Kidney (tissue), 14 donors: ENCODE results near the gene FHL1. TPM values are rescaled to one million over a fixed set of nuclear protein-coding genes. Genes with fewer than 3 reads are reported as not detected.

Experiments
- DNase-seq, 5 donors: peaks; one replicate each; pipeline ENCODE4 v3.0.0-alpha.2; 2013 to 2020
- FAIRE-seq: peaks from 2 replicates; lab custom pipeline; 2012; peaks lifted over from hg19 to GRCh38; lab: Jason Lieb, UNC
- H3K27ac ChIP-seq, 2 donors: one replicate each; pipeline ENCODE4 v1.7.0; 2013; ENCODE audit warnings: low read depth in 2 of 2, low read length in 2 of 2, inconsistent platforms in 1 of 2
- H3K27me3 ChIP-seq: one replicate; pipeline ENCODE4 v1.7.1; 2013; ENCODE audit warnings: low read length, inconsistent platforms; ENCODE audit not compliant: control insufficient read depth, insufficient read depth
- H3K36me3 ChIP-seq, 3 donors: one replicate each; pipeline versions ENCODE4 v1.7.0 to v1.7.1; 2013; ENCODE audit warnings: low read length in 3 of 3, control low read depth in 1 of 3, inconsistent platforms in 1 of 3; ENCODE audit not compliant: insufficient read depth in 3 of 3, control insufficient read depth in 2 of 3
- H3K4me1 ChIP-seq, 3 donors: one replicate each; pipeline versions ENCODE4 v1.7.0 to v1.7.1; 2013; ENCODE audit warnings: low read length in 3 of 3, inconsistent platforms in 1 of 3, low read depth in 1 of 3; ENCODE audit not compliant: control insufficient read depth in 2 of 3, insufficient read depth in 2 of 3
- H3K4me3 ChIP-seq, 3 donors: one replicate each; pipeline versions ENCODE4 v1.7.0 to v1.8.1; 2013; ENCODE audit warnings: low read length in 3 of 3, control low read depth in 1 of 3, inconsistent platforms in 1 of 3
- H3K9ac ChIP-seq, 3 donors: one replicate each; pipeline versions ENCODE4 v1.7.0 to v1.7.1; 2013; ENCODE audit warnings: low read length in 3 of 3, control low read depth in 1 of 3, inconsistent platforms in 1 of 3
- H3K9me3 ChIP-seq, 3 donors: one replicate each; pipeline versions ENCODE4 v1.7.0 to v1.7.1; 2013; ENCODE audit warnings: low read length in 3 of 3, control low read depth in 1 of 3, inconsistent platforms in 1 of 3; ENCODE audit not compliant: control insufficient read depth in 2 of 3, insufficient read depth in 1 of 3
- CTCF ChIP-seq: IDR thresholded peaks from 3 replicates; pipeline ENCODE4 v1.5.1; 2012; ENCODE audit warnings: mild to moderate bottlenecking, moderate library complexity, borderline replicate concordance; ENCODE audit not compliant: insufficient read depth; ENCODE audit errors: extremely low read depth
- intact Hi-C: fragments of 100-400 bp; cut with DNase I; formaldehyde crosslinking; loops from one replicate; pipeline ENCODE4 v1.11.1; 2022
- polyA plus RNA-seq: library from polyadenylated mRNA; stranded (reverse); fragments of 350-450 nt; fragmentation: Illumina TruSeq; extraction: RNeasy Lipid Tissue Mini Kit (QIAGEN cat#74804); gene quantifications from one replicate; pipeline ENCODE4 v1.2.3, GENCODE V29; 2014; ENCODE audit warnings: low read depth, low replicate concordance; ENCODE audit not compliant: insufficient read depth
- total RNA-seq: library from RNA; stranded (reverse); fragmentation: NEBNext Ultra II Directional; extraction: Animal tissue kit (Norgen Biotek cat#: 25700); gene quantifications from one replicate; pipeline ENCODE4 v1.2.1, GENCODE V29; 2021
- donor health status: control.
- donor health status: control.
- donor health status: control.
- donor health status: control.
- donor health status: control.
- donor health status: DM: yes; HTN: yes; CAD: no.
- donor health status: Normal renal cell carcinoma (clear cell type).

Gene FHL1
- total and polyA plus RNA-seq, 2 donors from 2014 or later, result 44.0 to 168 TPM

- H3K9me3 ChIP-seq, result no peaks in the 10 kb centered on the region
- H3K4me3 ChIP-seq, result no peak overlapping the region
- no peak for FAIRE-seq
- H3K36me3 ChIP-seq, result peaks cover 0 to 5% (median 0%) of the 10 kb centered on the region in 3 donors
- no peak overlapping the region for H3K9ac ChIP-seq
- peaks cover 0 to 2% (median 0%) of the 10 kb centered on the region in 3 donors for H3K4me1 ChIP-seq
- peak overlapping the region in 1 of 2 donors; percentile 65 for H3K27ac ChIP-seq
- peaks cover 2% of the 10 kb centered on the region for H3K27me3 ChIP-seq
- no peak for DNase-seq
- intact Hi-C loops, result no loop called here
- no peak for TF ChIP-seq CTCF
Measured at GRCh38 chrX:136203951-136204350, 56.6 kb downstream of the FHL1 start.

GRCh38 chrX:136204571-136204970 lies 57.2 kb downstream of the FHL1 start:
- Histone ChIP-seq H3K9ac (no peak overlapping the region), H3K4me3 (no peak overlapping the region), H3K36me3 (peaks cover 0 to 5% (median 0%) of the 10 kb centered on the region in 3 donors), H3K9me3 (no peaks in the 10 kb centered on the region), H3K27me3 (peaks cover 2% of the 10 kb centered on the region), H3K27ac (no peak overlapping the region), H3K4me1 (peaks cover 0 to 4% (median 0%) of the 10 kb centered on the region in 3 donors)
- FAIRE-seq (no peak), DNase-seq (peak in 1 of 5 donors; percentile 30)
- no peak for TF ChIP-seq CTCF
- intact Hi-C loops, result no loop called here

GRCh38 chrX:136205882-136206380 lies 58.6 kb downstream of the FHL1 start:
- FAIRE-seq, result no peak
- Histone ChIP-seq H3K27me3 (peaks cover 3% of the 10 kb centered on the region), H3K36me3 (peaks cover 0 to 7% (median 0%) of the 10 kb centered on the region in 3 donors), H3K4me1 (peaks cover 0 to 8% (median 0%) of the 10 kb centered on the region in 3 donors), H3K9me3 (no peaks in the 10 kb centered on the region), H3K4me3 (no peak overlapping the region), H3K9ac (no peak overlapping the region), H3K27ac (no peak overlapping the region)
- intact Hi-C loops, result no loop called here
- no peak for TF ChIP-seq CTCF
- no peak for DNase-seq

- TF ChIP-seq CTCF, result no peak
- intact Hi-C loops, result no loop called here
- Histone ChIP-seq H3K27me3 (peaks cover 4% of the 10 kb centered on the region), H3K9ac (no peak overlapping the region), H3K4me1 (peaks cover 0 to 8% (median 0%) of the 10 kb centered on the region in 3 donors), H3K4me3 (no peak overlapping the region), H3K9me3 (no peaks in the 10 kb centered on the region), H3K36me3 (peaks cover 0 to 10% (median 0%) of the 10 kb centered on the region in 3 donors), H3K27ac (no peak overlapping the region)
- FAIRE-seq (no peak), DNase-seq (no peak)
Measured at GRCh38 chrX:136206916-136207315, 59.6 kb downstream of the FHL1 start.
